ENCODE measurements around the gene CCDC12. TPM values are rescaled to one million over a fixed set of nuclear protein-coding genes. Genes with fewer than 3 reads are reported as not detected.

The CCDC12 gene
- total RNA-seq, 6 experiments from 2014 or later = 14.6 to 24.2 (median 17.0) TPM

DNA sequence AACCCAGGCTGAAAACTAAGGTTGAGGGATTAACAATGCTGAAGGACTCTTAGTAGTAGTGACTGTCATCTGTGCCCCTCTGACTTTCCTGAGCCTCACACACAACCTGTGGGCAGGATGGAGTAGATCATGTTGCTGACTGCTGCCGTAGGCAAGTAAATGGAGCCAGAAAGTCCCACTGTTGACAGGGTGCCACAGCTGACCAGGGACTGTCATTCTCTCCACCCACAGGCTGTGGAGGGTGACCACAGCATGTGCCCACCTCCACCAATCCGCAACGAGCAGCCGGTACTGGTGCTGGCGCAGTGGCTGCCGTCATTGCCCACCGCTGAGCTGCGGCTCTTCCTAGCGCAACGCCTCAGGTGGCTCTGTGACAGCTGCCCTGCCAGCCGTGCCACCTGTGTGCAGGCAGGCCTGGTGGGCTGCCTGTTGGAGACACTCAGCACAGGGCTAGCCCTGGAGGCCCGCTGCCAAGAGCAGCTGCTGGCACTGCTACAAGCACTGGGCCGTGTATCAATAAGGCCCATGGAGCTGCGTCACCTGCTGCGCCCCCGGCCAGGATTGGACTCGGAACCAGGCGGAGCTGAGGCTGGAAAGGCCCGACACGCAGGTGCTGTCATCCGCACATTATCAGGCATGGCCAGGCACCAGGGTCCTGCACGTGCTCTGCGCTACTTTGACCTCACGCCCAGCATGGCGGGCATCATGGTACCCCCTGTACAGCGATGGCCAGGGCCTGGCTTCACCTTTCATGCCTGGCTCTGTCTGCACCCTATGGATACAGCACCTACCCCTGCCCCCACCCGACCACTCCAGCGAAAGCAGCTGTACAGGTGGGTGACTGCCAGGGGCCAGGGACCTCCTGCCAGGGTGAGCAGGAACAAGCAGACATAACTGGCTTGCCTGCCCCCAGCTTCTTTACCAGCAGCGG, 18.5 kb upstream of the CCDC12 start:
- peak in 2 of 3 donors; percentile 18 to 45 for DNase-seq
- TF ChIP-seq CTCF (IDR thresholded peaks at IDR 0.05) (no peak), POLR2A (IDR thresholded peaks at IDR 0.05) (no peak)
- peaks cover 0 to 4% (median 0%) of the 10 kb centered on the region in 4 donors for H3K4me1 ChIP-seq

GRCh38 chr3:46993986-46994385, 17.4 kb upstream of the CCDC12 start:
- DNase-seq (no peak), ATAC-seq (no peak)
- no peak overlapping the region for H3K4me3 ChIP-seq
- no peaks in the 10 kb centered on the region for H3K27me3 ChIP-seq
- no peaks in the 10 kb centered on the region for H3K9me3 ChIP-seq
- no peak for TF ChIP-seq POLR2A (IDR thresholded peaks at IDR 0.05)
- TF ChIP-seq CTCF (IDR thresholded peaks at IDR 0.05) = no peak
- no peaks in the 10 kb centered on the region for H3K36me3 ChIP-seq
- intact Hi-C loops (cut with DNase I) = loop anchor here (10.0 kb wide), 1 partner anchor 69 kb away; no protein-coding TSS in a partner anchor
- 92% methylated on average over 2 of the region's 7 CpGs for WGBS (ENCODE audit: insufficient coverage, low coverage, low lambda C conversion rate, missing lambda C conversion rate)
- H3K4me1 ChIP-seq = peaks cover 0 to 4% (median 0%) of the 10 kb centered on the region in 4 donors
- H3K27ac ChIP-seq = no peak overlapping the region

More for the DNA sequence above, 18.5 kb upstream of the CCDC12 start:
- 90% methylated on average over 4 of the region's 29 CpGs for WGBS (ENCODE audit: insufficient coverage, low coverage, low lambda C conversion rate, missing lambda C conversion rate)
- no peak for ATAC-seq
- no peaks in the 10 kb centered on the region for H3K9me3 ChIP-seq
- peaks cover 0 to under 1% (median 0%) of the 10 kb centered on the region in 4 donors for H3K36me3 ChIP-seq
- H3K4me3 ChIP-seq = no peak overlapping the region
- H3K27me3 ChIP-seq = no peaks in the 10 kb centered on the region
- no peak overlapping the region for H3K27ac ChIP-seq
- intact Hi-C loops (cut with DNase I) = loop anchor here (10.0 kb wide), 1 partner anchor 70 kb away; no protein-coding TSS in a partner anchor

DNA sequence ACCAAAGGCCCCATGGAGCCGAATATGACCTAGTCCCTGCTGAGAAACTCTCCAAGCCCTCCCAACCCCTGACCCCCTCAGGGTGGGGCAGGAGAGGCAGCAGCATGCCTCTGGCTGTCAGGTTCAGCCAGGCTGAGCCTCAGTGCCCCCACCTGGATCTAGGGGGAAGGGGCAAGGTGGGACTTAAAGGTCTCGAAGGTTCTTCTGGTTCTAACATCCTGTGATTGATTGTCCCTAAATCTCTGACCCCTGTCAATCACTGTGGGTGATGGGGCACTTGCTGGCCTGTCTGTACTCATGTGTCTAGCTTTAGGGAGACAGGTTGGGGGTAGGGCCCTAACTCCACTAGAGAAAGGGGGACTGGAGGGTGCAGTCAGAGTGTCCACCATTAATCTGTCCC, 16.7 kb upstream of the CCDC12 start:
- H3K27me3 ChIP-seq = no peaks in the 10 kb centered on the region
- H3K9me3 ChIP-seq = no peaks in the 10 kb centered on the region
- TF ChIP-seq CTCF (IDR thresholded peaks at IDR 0.05) (no peak), POLR2A (IDR thresholded peaks at IDR 0.05) (no peak)
- H3K27ac ChIP-seq = no peak overlapping the region
- intact Hi-C loops (cut with DNase I) = loop anchor here (10.0 kb wide), 1 partner anchor 68 kb away; no protein-coding TSS in a partner anchor
- no peak for ATAC-seq
- no peak for DNase-seq
- WGBS (ENCODE audit: insufficient coverage, low coverage, low lambda C conversion rate, missing lambda C conversion rate) = 100% methylated on average over 1 of the region's 2 CpGs
- no peak overlapping the region for H3K4me3 ChIP-seq
- H3K4me1 ChIP-seq = peaks cover 0 to 4% (median 0%) of the 10 kb centered on the region in 4 donors
- H3K36me3 ChIP-seq = no peaks in the 10 kb centered on the region

- Histone ChIP-seq H3K27ac (no peak overlapping the region), H3K27me3 (no peaks in the 10 kb centered on the region), H3K36me3 (no peaks in the 10 kb centered on the region), H3K4me3 (no peak overlapping the region), H3K4me1 (no peaks in the 10 kb centered on the region), H3K9me3 (no peaks in the 10 kb centered on the region)
- DNase-seq = no peak
- ATAC-seq = no peak
- intact Hi-C loops (cut with DNase I) = loop anchor here (10.0 kb wide), 1 partner anchor 67 kb away; no protein-coding TSS in a partner anchor
- no peak for TF ChIP-seq POLR2A (IDR thresholded peaks at IDR 0.05)
- TF ChIP-seq CTCF (IDR thresholded peaks at IDR 0.05) = no peak
- 98% methylated on average over 7 of the region's 9 CpGs for WGBS (ENCODE audit: insufficient coverage, low coverage, low lambda C conversion rate, missing lambda C conversion rate)
Observed at GRCh38 chr3:46992231-46992630, 15.7 kb upstream of the CCDC12 start.
